H9 (cell line): Measurements from ENCODE around the gene GGT6. TPM values are rescaled to one million over a fixed set of nuclear protein-coding genes. Genes with fewer than 3 reads are reported as not detected.

ENCODE experiments used
- DNase-seq: peaks from one replicate; pipeline ENCODE4 v3.0.0-alpha.2; 2017
- H2AFZ ChIP-seq: one replicate; pipeline ENCODE4 v1.6.1; 2013; ENCODE audit warnings: mild to moderate bottlenecking, low read length, control low read depth, moderate library complexity
- H2AK5ac ChIP-seq: 2 replicates; pipeline ENCODE4 v1.6.1; 2013; ENCODE audit warnings: low read length, control low read depth, mixed read lengths; ENCODE audit not compliant: insufficient read length
- H2BK120ac ChIP-seq: one replicate; pipeline ENCODE4 v1.6.1; 2013; ENCODE audit warnings: low read depth, mild to moderate bottlenecking, low read length, control low read depth, inconsistent platforms; ENCODE audit not compliant: poor library complexity, severe bottlenecking
- H2BK12ac ChIP-seq: 2 replicates; pipeline ENCODE4 v1.6.1; 2013; ENCODE audit warnings: low read length, control low read depth, mixed read lengths, low read depth; ENCODE audit not compliant: insufficient read length
- H2BK15ac ChIP-seq: 2 replicates; pipeline ENCODE4 v1.6.1; 2013; ENCODE audit warnings: low read depth, low read length, control low read depth
- H2BK20ac ChIP-seq: one replicate; pipeline ENCODE4 v1.6.1; 2013; ENCODE audit warnings: low read depth, mild to moderate bottlenecking, low read length, control low read depth, inconsistent platforms; ENCODE audit not compliant: poor library complexity, severe bottlenecking
- H2BK5ac ChIP-seq: 2 replicates; pipeline ENCODE4 v1.6.1; 2013; ENCODE audit warnings: low read length, control low read depth, mixed read lengths; ENCODE audit not compliant: insufficient read length
- H3K14ac ChIP-seq: 2 replicates; pipeline ENCODE4 v1.6.1; 2013; ENCODE audit warnings: low read length, control low read depth; ENCODE audit not compliant: insufficient read depth
- H3K18ac ChIP-seq: 2 replicates; pipeline ENCODE4 v1.6.1; 2013; ENCODE audit warnings: low read depth, mild to moderate bottlenecking, mixed read lengths, low read length, control low read depth; ENCODE audit not compliant: insufficient read length
- H3K23ac ChIP-seq: 2 replicates; pipeline ENCODE4 v1.6.1; 2013; ENCODE audit warnings: low read length, control low read depth, mixed read lengths, low read depth; ENCODE audit not compliant: insufficient read length
- H3K23me2 ChIP-seq: 2 replicates; pipeline ENCODE4 v1.6.1; 2013; ENCODE audit warnings: low read depth, mild to moderate bottlenecking, mixed read lengths, low read length, control low read depth; ENCODE audit not compliant: insufficient read length, poor library complexity, severe bottlenecking
- H3K27ac ChIP-seq: 2 replicates; pipeline ENCODE4 v1.5.1; 2013; ENCODE audit warnings: low read length, control low read depth, mixed read lengths, low read depth; ENCODE audit not compliant: insufficient read length
- H3K27me3 ChIP-seq: 2 replicates; pipeline ENCODE4 v1.6.1; 2013; ENCODE audit warnings: low read length, control low read depth, inconsistent platforms; ENCODE audit not compliant: insufficient read depth
- H3K4ac ChIP-seq: 2 replicates; pipeline ENCODE4 v1.6.1; 2013; ENCODE audit warnings: low read depth, mild to moderate bottlenecking, control low read depth, inconsistent platforms, low read length, moderate library complexity
- H3K4me1 ChIP-seq: 2 replicates; pipeline ENCODE4 v1.6.1; 2013; ENCODE audit warnings: low read length, control low read depth, inconsistent platforms; ENCODE audit not compliant: insufficient read depth
- H3K4me2 ChIP-seq: 2 replicates; pipeline ENCODE4 v1.6.1; 2013; ENCODE audit warnings: low read length, control low read depth, mixed read lengths; ENCODE audit not compliant: insufficient read length, insufficient read depth
- H3K56ac ChIP-seq: 2 replicates; pipeline ENCODE4 v1.6.1; 2013; ENCODE audit warnings: low read depth, mild to moderate bottlenecking, mixed read lengths, low read length, control low read depth; ENCODE audit not compliant: insufficient read length
- H3K79me1 ChIP-seq: 2 replicates; pipeline ENCODE4 v1.6.1; 2013; ENCODE audit warnings: low read depth, mild to moderate bottlenecking, moderate library complexity, low read length, control low read depth, inconsistent platforms; ENCODE audit not compliant: insufficient read depth, poor library complexity, severe bottlenecking
- H3K79me2 ChIP-seq: 2 replicates; pipeline ENCODE4 v1.6.1; 2013; ENCODE audit warnings: low read length, control low read depth, inconsistent platforms; ENCODE audit not compliant: insufficient read depth
- H3K9ac ChIP-seq: 2 replicates; pipeline ENCODE4 v1.6.1; 2013; ENCODE audit warnings: low read length, control low read depth, mixed read lengths; ENCODE audit not compliant: insufficient read length; ENCODE audit errors: extremely low read depth
- H3K9me3 ChIP-seq: one replicate; pipeline ENCODE4 v1.6.1; 2013; ENCODE audit warnings: low read depth, low read length, inconsistent platforms; ENCODE audit not compliant: control insufficient read depth
- H3T11ph ChIP-seq: one replicate; pipeline ENCODE4 v1.6.1; 2013; ENCODE audit warnings: mild to moderate bottlenecking, low read length, control low read depth, inconsistent platforms
- H4K20me1 ChIP-seq: one replicate; pipeline ENCODE4 v1.6.1; 2013; ENCODE audit not compliant: control insufficient read depth, insufficient read length, insufficient read depth
- H4K5ac ChIP-seq: 2 replicates; pipeline ENCODE4 v1.6.1; 2013; ENCODE audit warnings: low read depth, mild to moderate bottlenecking, mixed read lengths, low read length, control low read depth; ENCODE audit not compliant: insufficient read length
- H4K8ac ChIP-seq: replicated peaks from 2 replicates; pipeline ENCODE4 v1.6.1; 2013; ENCODE audit warnings: low read length, control low read depth, mixed read lengths, low read depth; ENCODE audit not compliant: insufficient read length
- H4K91ac ChIP-seq: 2 replicates; pipeline ENCODE4 v1.6.1; 2013; ENCODE audit warnings: low read depth, mild to moderate bottlenecking, moderate library complexity, mixed read lengths, low read length, control low read depth; ENCODE audit not compliant: insufficient read length
- H3K27ac Mint-ChIP-seq, 3 experiments: 2 replicates in 2 of 3; 3 replicates in 1 of 3; pipeline ENCODE4 v1.8.0; 2020 to 2021; ENCODE audit warnings: mixed read lengths in 3 of 3, mild to moderate bottlenecking in 1 of 3, moderate library complexity in 1 of 3
- H3K27me3 Mint-ChIP-seq: 2 replicates; pipeline ENCODE4 v1.8.0; 2021; ENCODE audit warnings: low read depth, mild to moderate bottlenecking, moderate library complexity, mixed read lengths
- H3K36me3 Mint-ChIP-seq, 3 experiments: 2 replicates in 2 of 3; 3 replicates in 1 of 3; pipeline ENCODE4 v1.8.0; 2020 to 2021; ENCODE audit warnings: low read depth in 3 of 3, mixed read lengths in 3 of 3; ENCODE audit not compliant: insufficient read depth in 1 of 3
- H3K4me1 Mint-ChIP-seq, 2 experiments: 2 replicates each; pipeline ENCODE4 v1.8.0; 2020; ENCODE audit warnings: mixed read lengths in 2 of 2
- H3K4me3 Mint-ChIP-seq, 2 experiments: 2 replicates in 1 of 2; 3 replicates in 1 of 2; pipeline ENCODE4 v1.8.0; 2020 to 2021; ENCODE audit warnings: mild to moderate bottlenecking in 2 of 2, mixed read lengths in 2 of 2, moderate library complexity in 1 of 2
- H3K9me3 Mint-ChIP-seq, 2 experiments: 2 replicates in 1 of 2; 3 replicates in 1 of 2; pipeline ENCODE4 v1.8.0; 2020; ENCODE audit warnings: mild to moderate bottlenecking in 2 of 2, mixed read lengths in 2 of 2, moderate library complexity in 1 of 2
- CTCF ChIP-seq: fragments of 200-600 bp; sonication (generic); conservative IDR thresholded peaks from 3 replicates; pipeline ENCODE4 v1.8.0; 2021; ENCODE audit warnings: antibody characterized with exemption, mild to moderate bottlenecking
- WGBS: extraction: QIAGEN DNeasy Blood & Tissue Kit; methylation state at CpG from one replicate; pipeline ENCODE4 v1.1.7; 2013; ENCODE audit warnings: missing lambda C conversion rate, low lambda C conversion rate, mixed read lengths; ENCODE audit not compliant: insufficient read length; ENCODE audit errors: extremely low coverage; 5-methylcytosine and 5-hydroxymethylcytosine counted together
- total RNA-seq: library from RNA; stranded (reverse); gene quantifications from 2 replicates; pipeline ENCODE4 v1.2.1, GENCODE V29; 2021

The GGT6 gene
- total RNA-seq, 1 experiment from 2014 or later, result 0.17 TPM

GRCh38 chr17:4532860-4533522 is 27.4 kb downstream of the GGT6 start:
- peaks cover 69% of the 10 kb centered on the region for H3K27me3 Mint-ChIP-seq
- no peak for TF ChIP-seq CTCF
- no peak overlapping the region for H3K27ac Mint-ChIP-seq
- Histone ChIP-seq H3K79me2 (no peaks in the 10 kb centered on the region), H3K27ac (no peak overlapping the region), H4K8ac (no peak overlapping the region), H3K9me3 (no peaks in the 10 kb centered on the region), H4K91ac (no peak overlapping the region), H3K14ac (no peak overlapping the region; the same call in 1 of the 2 replicates), H3K79me1 (no peaks in the 10 kb centered on the region), H2AFZ (no peak overlapping the region), H2BK20ac (no peak overlapping the region), H3K23ac (no peak overlapping the region), H3K18ac (no peak overlapping the region), H2BK120ac (no peak overlapping the region), H3K23me2 (no peaks in the 10 kb centered on the region), H2BK5ac (no peak overlapping the region), H3K56ac (no peak overlapping the region), H2BK12ac (no peak overlapping the region), H2BK15ac (no peak overlapping the region), H4K5ac (no peak overlapping the region), H2AK5ac (no peak overlapping the region), H3K4me2 (no peak overlapping the region), H3K4me1 (no peaks in the 10 kb centered on the region; the same call in 1 of the 2 replicates), H3K9ac (no peak overlapping the region), H3K4ac (no peak overlapping the region), H3K27me3 (peaks cover 3% of the 10 kb centered on the region; the same call in 1 of the 2 replicates), H4K20me1 (peaks cover 3% of the 10 kb centered on the region), H3T11ph (no peak overlapping the region)
- no peak for DNase-seq
- H3K9me3 Mint-ChIP-seq, result no peaks in the 10 kb centered on the region
- H3K4me3 Mint-ChIP-seq, result no peak overlapping the region
- peaks cover 0 to 10% (median 4%) of the 10 kb centered on the region in 3 experiments; a peak in 4 of 7 replicates for H3K36me3 Mint-ChIP-seq
- peaks cover 19 to 20% of the 10 kb centered on the region in 2 experiments for H3K4me1 Mint-ChIP-seq
- no CpG with 5 or more reads among the region's 33 CpGs for WGBS
